ENCODE measurements around the gene GINS2.

- TF ChIP-seq CTCF (IDR thresholded peaks at IDR 0.05; ENCODE audit: low read length) (no peak), EZH2 (IDR thresholded peaks at IDR 0.05; ENCODE audit: borderline replicate concordance, low read length) (no peak)
Observed at GRCh38 chr16:85670840-85671239, 17.9 kb downstream of the GINS2 start.

Measured in OCI-LY1 (cell line).